GM12878 (cell line): ENCODE results near the gene USP50. TPM values are rescaled to one million over a fixed set of nuclear protein-coding genes. Genes with fewer than 3 reads are reported as not detected.
"Not testable (repeated sequence)": the region's sequence is repeated elsewhere in the genome, so short reads cannot be mapped to it uniquely, and the experiment has no call there.

Experiments
- ATAC-seq: fragments of 200-7000 bp; cut with Tn5 transposase; 3 replicates; pipeline ENCODE4 v1.9.1; 2020; ENCODE audit warnings: mild to moderate bottlenecking, moderate library complexity
- BruUV-seq: library from RNA; stranded (reverse); fragments of 400-500 nt; replicated peaks from 2 replicates; lab custom pipeline; 2021; lab: Mats Ljungman, UMichigan
- CTCF ChIA-PET: fragments of 300-600 bp; sonication (Branson Sonifier 250); formaldehyde crosslinking; extraction: SDS; loops from one replicate; lab custom pipeline; 2021; ENCODE audit warnings: inconsistent platforms; lab: Yijun Ruan, JAX
- POLR2A ChIA-PET: fragments of 350-600 bp; formaldehyde crosslinking; extraction: SDS; loops from one replicate; lab custom pipeline; 2021; ENCODE audit warnings: inconsistent platforms; lab: Charles Lee
- RAD21 ChIA-PET: fragments of 300-600 bp; sonication (Branson Sonifier 250); formaldehyde crosslinking; loops from one replicate; lab custom pipeline; 2023; ENCODE audit warnings: antibody characterized with exemption; ENCODE audit not compliant: unreplicated experiment; lab: Charles Lee
- SMC1A ChIA-PET: fragments of 300-600 bp; sonication (Branson Sonifier 250); formaldehyde crosslinking; loops from one replicate; lab custom pipeline; 2023; ENCODE audit not compliant: unreplicated experiment, uncharacterized antibody; lab: Charles Lee
- DNase-seq: peaks from one replicate; pipeline ENCODE4 v3.0.0-alpha.2; 2011; ENCODE audit warnings: low read depth, low spot score
- FAIRE-seq: peaks from 3 replicates; lab custom pipeline; 2011; peaks lifted over from hg19 to GRCh38; lab: Jason Lieb, UNC
- H2AFZ ChIP-seq: 2 replicates; pipeline ENCODE4 v1.6.0; 2011; ENCODE audit warnings: low read depth, low read length, control low read depth; ENCODE audit not compliant: control insufficient read depth
- H3K27ac ChIP-seq: 2 replicates; pipeline ENCODE4 v1.5.1; 2011; ENCODE audit warnings: control low read depth; ENCODE audit not compliant: control insufficient read depth, insufficient read depth
- H3K27me3 ChIP-seq, 2 experiments: replicated peaks in 1 of 2; 2 replicates each; pipeline versions ENCODE4 v1.6.0 to v1.6.1; 2011; ENCODE audit warnings: low read length in 1 of 2; ENCODE audit not compliant: control insufficient read depth in 2 of 2, insufficient read depth in 2 of 2
- H3K36me3 ChIP-seq, 2 experiments: 2 replicates each; pipeline ENCODE4 v1.5.1; 2011; ENCODE audit warnings: low read length in 1 of 2; ENCODE audit not compliant: control insufficient read depth in 2 of 2, insufficient read depth in 2 of 2
- H3K4me1 ChIP-seq: 2 replicates; pipeline ENCODE4 v1.6.1; 2011; ENCODE audit warnings: mild to moderate bottlenecking, low read length, moderate library complexity, mixed read lengths; ENCODE audit not compliant: control insufficient read depth, insufficient read depth
- H3K4me2 ChIP-seq: 2 replicates; pipeline ENCODE4 v1.6.0; 2011; ENCODE audit warnings: control low read depth; ENCODE audit not compliant: control insufficient read depth, insufficient read depth
- H3K4me3 ChIP-seq: fragments of 200-600 bp; sonication (generic); 2 replicates; pipeline ENCODE4 v1.5.1; 2016
- H3K79me2 ChIP-seq: 2 replicates; pipeline ENCODE4 v1.6.0; 2011; ENCODE audit warnings: low read length; ENCODE audit not compliant: control insufficient read depth, insufficient read depth
- H3K9ac ChIP-seq: 2 replicates; pipeline ENCODE4 v1.8.0; 2011; ENCODE audit warnings: low read length, control low read depth, mixed read lengths; ENCODE audit not compliant: control insufficient read depth, insufficient read depth
- H3K9me3 ChIP-seq: replicated peaks from 3 replicates; pipeline ENCODE4 v1.5.1; 2011; ENCODE audit warnings: mild to moderate bottlenecking, low read length; ENCODE audit not compliant: control insufficient read depth, insufficient read depth
- H4K20me1 ChIP-seq: 2 replicates; pipeline ENCODE4 v1.6.0; 2011; ENCODE audit not compliant: control insufficient read depth, insufficient read depth
- CBX5 ChIP-seq: sonication (generic); IDR thresholded peaks from 2 replicates; pipeline ENCODE4 v1.6.1; 2016; ENCODE audit warnings: low read depth, moderate library complexity, mild to moderate bottlenecking, inconsistent platforms
- EP300 ChIP-seq, 2 experiments: fragments of 150-350 bp in 1 of 2; IDR thresholded peaks; 2 replicates each; pipeline ENCODE4 v1.6.1; 2011 to 2012; ENCODE audit warnings: low read depth in 2 of 2, low read length in 2 of 2, borderline replicate concordance in 1 of 2, improper control_type of control experiment in 1 of 2, inconsistent platforms in 1 of 2; ENCODE audit not compliant: control insufficient read depth in 1 of 2
- KDM1A ChIP-seq: fragments of 200-600 bp; sonication (generic); IDR thresholded peaks from 2 replicates; pipeline ENCODE4 v1.6.1; 2016; ENCODE audit warnings: borderline replicate concordance
- NBN ChIP-seq: fragments of 450-650 bp; IDR thresholded peaks from 2 replicates; pipeline ENCODE4 v1.6.1; 2016
- NFXL1 ChIP-seq: fragments of 450-650 bp; IDR thresholded peaks from 2 replicates; pipeline ENCODE4 v1.6.1; 2017; ENCODE audit warnings: antibody characterized with exemption, mild to moderate bottlenecking, borderline replicate concordance
- NFYB ChIP-seq: IDR thresholded peaks from 2 replicates; pipeline ENCODE4 v1.6.1; 2011; ENCODE audit warnings: low read depth, mild to moderate bottlenecking, low read length, improper control_type of control experiment, moderate library complexity; ENCODE audit not compliant: insufficient read depth
- SIN3A ChIP-seq: IDR thresholded peaks from 2 replicates; pipeline ENCODE4 v1.6.1; 2012; ENCODE audit warnings: low read depth, low read length, improper control_type of control experiment
- SP1 ChIP-seq: IDR thresholded peaks from one replicate; pipeline ENCODE4 v1.6.1; 2011; ENCODE audit warnings: low read depth, low read length
- TCF3 ChIP-seq: IDR thresholded peaks from 2 replicates; pipeline ENCODE4 v1.6.1; 2012; ENCODE audit warnings: low read depth, mild to moderate bottlenecking, low read length, borderline replicate concordance; ENCODE audit not compliant: insufficient read depth
- YY1 ChIP-seq: IDR thresholded peaks from 2 replicates; pipeline ENCODE4 v1.6.1; 2011; ENCODE audit warnings: low read depth, mild to moderate bottlenecking, low read length
- ZBED1 ChIP-seq: IDR thresholded peaks from 2 replicates; pipeline ENCODE4 v1.6.1; 2016; ENCODE audit warnings: borderline replicate concordance
- ZNF274 ChIP-seq: IDR thresholded peaks from one replicate; pipeline ENCODE4 v1.8.0; 2011; ENCODE audit not compliant: insufficient read length, insufficient read depth
- WGBS: methylation state at CpG from one replicate; pipeline ENCODE4 v1.1.6; 2016; ENCODE audit warnings: low lambda C conversion rate; ENCODE audit not compliant: insufficient replicate concordance, insufficient coverage; ENCODE audit errors: missing lambda C conversion rate; 5-methylcytosine and 5-hydroxymethylcytosine counted together
- in situ Hi-C: fragments of 300-500 bp; cut with MboI; formaldehyde crosslinking; loops from 9 replicates; pipeline ENCODE4 v1.14.3; 2018; ENCODE audit warnings: mixed read lengths
- intact Hi-C: fragments of 100-400 bp; cut with micrococcal nuclease; formaldehyde crosslinking; loops from one replicate; pipeline ENCODE4 v1.14.2; 2022; ENCODE audit not compliant: unreplicated experiment
- polyA plus RNA-seq, 11 experiments: library from polyadenylated mRNA; depleted of rRNA in 4 of 11; unstranded in 6 of 11; stranded (reverse) in 5 of 11; fragments of >200 nt; fragmentation: Nextera tagmentation in 4 of 11; fragmentation: Illumina TruSeq in 1 of 11; extraction: Ambion mirVana in 4 of 11; extraction: Trizol in 1 of 11; gene quantifications; 1 replicate in 1 of 11; 2 replicates in 10 of 11; pipeline versions ENCODE4 v1.2.1 to v1.2.3, GENCODE V29; 2011 to 2016; ENCODE audit warnings: inconsistent platforms in 2 of 11, missing spikeins in 2 of 11, low read depth in 1 of 11
- total RNA-seq, 4 experiments: library from RNA; depleted of rRNA in 3 of 4; stranded (reverse); fragments of >200 nt in 3 of 4; fragmentation: Illumina TruSeq in 1 of 4; extraction: Trizol in 1 of 4; gene quantifications; 2 replicates each; pipeline versions ENCODE4 v1.2.1 to v1.2.3, GENCODE V29; 2013 to 2021
- TF ChIP-seq, protein P1 (sequence below): fragments of 450-650 bp; IDR thresholded peaks from 2 replicates; pipeline ENCODE4 v1.6.1; 2014; ENCODE audit warnings: mild to moderate bottlenecking
- TF ChIP-seq, protein P2 (sequence below): fragments of 450-650 bp; IDR thresholded peaks from 2 replicates; pipeline ENCODE4 v1.6.1; 2016; ENCODE audit warnings: mild to moderate bottlenecking

USP50 gene
- total and polyA plus RNA-seq, 10 of the 15 experiments (the other 5 are each of a cell fraction or from before 2014, with no cell fraction given), result 0.15 to 0.21 (median 0.19) TPM; not detected in 7

DNA sequence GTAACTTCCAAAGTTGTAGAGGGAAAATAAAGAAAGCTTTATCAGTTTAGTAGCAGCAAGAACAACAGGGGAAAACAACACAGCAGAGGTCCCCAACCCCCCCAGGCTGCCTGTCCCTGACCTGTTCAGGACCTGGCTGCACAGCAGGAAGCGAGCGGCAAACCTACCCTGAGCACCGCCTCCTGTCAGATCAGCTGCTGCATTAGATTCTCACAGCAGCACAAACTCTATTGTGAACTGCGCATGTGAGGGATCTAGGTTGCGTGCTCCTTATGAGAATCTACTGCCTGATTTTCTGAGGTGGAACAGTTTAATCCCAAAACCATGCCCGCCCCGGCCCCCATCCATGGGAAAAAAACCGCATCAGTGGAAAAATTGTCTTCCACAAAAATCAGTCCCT, 40.3 kb downstream of the USP50 start:
- ChIA-PET CTCF (no interaction called here), RAD21 (no interaction called here), SMC1A (interaction anchor here (0.6 to 0.8 kb wide), 2 partner anchors 10 to 23 kb away, joined by 3 read pairs; no protein-coding TSS in a partner anchor), POLR2A (interaction anchor here (0.5 to 0.6 kb wide), 3 partner anchors 36 to 1604 kb away, joined by 3 to 5 read pairs (median 3); no protein-coding TSS in a partner anchor)
- H3K27me3 ChIP-seq, result no peaks in the 10 kb centered on the region
- H3K27ac ChIP-seq, result no peak overlapping the region
- peaks cover 0 to 8% of the 10 kb centered on the region in 2 experiments; a peak in 2 of 4 replicates for H3K36me3 ChIP-seq
- no peak for FAIRE-seq
- 97% methylated on average over 8 of the region's 8 CpGs for WGBS
- in situ Hi-C loops, result no loop called here
- no peak for TF ChIP-seq TCF3
- TF ChIP-seq ZBED1, result no peak
- no peak for TF ChIP-seq SP1
- TF ChIP-seq NFYB, result no peak
- TF ChIP-seq NFXL1, result no peak
- TF ChIP-seq ZNF274, result no peak
- TF ChIP-seq, protein P1, sequence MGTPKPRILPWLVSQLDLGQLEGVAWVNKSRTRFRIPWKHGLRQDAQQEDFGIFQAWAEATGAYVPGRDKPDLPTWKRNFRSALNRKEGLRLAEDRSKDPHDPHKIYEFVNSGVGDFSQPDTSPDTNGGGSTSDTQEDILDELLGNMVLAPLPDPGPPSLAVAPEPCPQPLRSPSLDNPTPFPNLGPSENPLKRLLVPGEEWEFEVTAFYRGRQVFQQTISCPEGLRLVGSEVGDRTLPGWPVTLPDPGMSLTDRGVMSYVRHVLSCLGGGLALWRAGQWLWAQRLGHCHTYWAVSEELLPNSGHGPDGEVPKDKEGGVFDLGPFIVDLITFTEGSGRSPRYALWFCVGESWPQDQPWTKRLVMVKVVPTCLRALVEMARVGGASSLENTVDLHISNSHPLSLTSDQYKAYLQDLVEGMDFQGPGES, result no peak
- TF ChIP-seq YY1, result no peak
- no peak for TF ChIP-seq CBX5
- TF ChIP-seq EP300 (IDR thresholded peaks at IDR 0.05; ENCODE audit: borderline replicate concordance in 1 of 2, control insufficient read depth in 1 of 2, low read depth in 2 of 2, low read length in 2 of 2), result no peak
- TF ChIP-seq, protein P2, sequence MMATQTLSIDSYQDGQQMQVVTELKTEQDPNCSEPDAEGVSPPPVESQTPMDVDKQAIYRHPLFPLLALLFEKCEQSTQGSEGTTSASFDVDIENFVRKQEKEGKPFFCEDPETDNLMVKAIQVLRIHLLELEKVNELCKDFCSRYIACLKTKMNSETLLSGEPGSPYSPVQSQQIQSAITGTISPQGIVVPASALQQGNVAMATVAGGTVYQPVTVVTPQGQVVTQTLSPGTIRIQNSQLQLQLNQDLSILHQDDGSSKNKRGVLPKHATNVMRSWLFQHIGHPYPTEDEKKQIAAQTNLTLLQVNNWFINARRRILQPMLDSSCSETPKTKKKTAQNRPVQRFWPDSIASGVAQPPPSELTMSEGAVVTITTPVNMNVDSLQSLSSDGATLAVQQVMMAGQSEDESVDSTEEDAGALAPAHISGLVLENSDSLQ, result no peak
- TF ChIP-seq NBN, result no peak
- no peak for TF ChIP-seq KDM1A
- TF ChIP-seq SIN3A, result no peak
- DNase-seq, result no peak
- no peaks in the 10 kb centered on the region for H3K79me2 ChIP-seq
- no peaks in the 10 kb centered on the region for H4K20me1 ChIP-seq
- no peak overlapping the region for H2AFZ ChIP-seq
- no peaks in the 10 kb centered on the region for H3K9me3 ChIP-seq
- H3K4me2 ChIP-seq, result no peak overlapping the region
- no peak for ATAC-seq
- intact Hi-C loops, result no loop called here
- no peak overlapping the region for H3K4me3 ChIP-seq
- no peak overlapping the region for H3K9ac ChIP-seq
- no peaks in the 10 kb centered on the region for H3K4me1 ChIP-seq
- BruUV-seq, result no TSS peak

DNA sequence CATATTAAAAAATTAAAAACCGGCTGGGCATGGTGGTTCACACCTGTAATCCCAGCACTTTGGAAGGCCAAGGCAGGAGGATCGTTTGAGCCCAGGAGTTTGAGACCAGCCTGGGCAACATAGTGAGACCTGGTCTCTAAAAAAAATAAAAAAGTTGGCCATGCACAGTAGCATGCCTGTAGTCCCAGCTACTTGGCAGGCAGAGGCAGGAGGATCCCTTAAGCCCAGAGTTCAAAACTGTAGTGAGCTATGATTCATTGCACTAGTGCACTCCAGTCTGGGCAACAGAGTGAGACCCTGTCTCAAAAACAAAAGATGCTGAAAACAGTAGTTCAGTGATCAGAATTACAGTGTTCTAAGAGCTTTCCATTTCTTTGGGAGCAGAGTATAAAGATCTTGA, 40.8 kb downstream of the USP50 start:
- H3K79me2 ChIP-seq, H3K27ac ChIP-seq, H3K36me3 ChIP-seq, H3K4me2 ChIP-seq, CTCF ChIA-PET, H3K27me3 ChIP-seq, intact Hi-C loops, ATAC-seq, in situ Hi-C loops, H2AFZ ChIP-seq, H3K4me3 ChIP-seq, DNase-seq, FAIRE-seq, H3K9ac ChIP-seq, H3K4me1 ChIP-seq, H3K9me3 ChIP-seq, BruUV-seq, RAD21 ChIA-PET, H4K20me1 ChIP-seq: not testable (repeated sequence)
- ChIA-PET SMC1A (interaction anchor here (0.6 to 0.8 kb wide), 2 partner anchors 10 to 24 kb away, joined by 3 read pairs; no protein-coding TSS in a partner anchor), POLR2A (interaction anchor here (0.6 kb wide), 1 partner anchor 37 kb away, joined by 5 read pairs; no protein-coding TSS in a partner anchor)
- 69% methylated on average over 2 of the region's 2 CpGs for WGBS
